ENCODE measurements around the gene VPS13A.
"Not testable (repeated sequence)": the region's sequence is repeated elsewhere in the genome, so short reads cannot be mapped to it uniquely, and the experiment has no call there.

Gene VPS13A

DNA sequence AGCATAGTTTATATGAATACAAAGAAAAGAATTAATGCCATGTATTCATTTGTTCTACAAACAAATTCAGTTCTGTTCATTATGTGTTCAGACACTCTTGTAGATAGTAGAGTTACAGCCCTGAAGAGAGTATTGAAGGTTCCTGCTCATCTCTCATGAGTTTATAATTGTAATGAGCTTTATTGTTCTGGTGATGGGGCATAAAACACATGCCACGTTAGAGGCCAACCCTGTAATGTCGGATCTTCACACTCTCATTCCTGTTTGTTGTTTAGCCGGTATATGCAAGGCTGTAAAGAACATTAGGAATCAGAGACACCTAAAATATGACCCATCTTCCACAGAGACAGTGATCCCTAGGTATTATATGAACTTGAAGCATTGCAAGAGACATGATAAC lies 214.5 kb downstream of the VPS13A start:
- CTCF ChIA-PET, result no interaction called here
- DNase-seq (ENCODE audit: low spot score), result no peak
- POLR2A ChIA-PET (ENCODE audit: low non-redundant PET), result no interaction called here
- no peak overlapping the region for H3K27ac ChIP-seq
- TF ChIP-seq, protein P1, sequence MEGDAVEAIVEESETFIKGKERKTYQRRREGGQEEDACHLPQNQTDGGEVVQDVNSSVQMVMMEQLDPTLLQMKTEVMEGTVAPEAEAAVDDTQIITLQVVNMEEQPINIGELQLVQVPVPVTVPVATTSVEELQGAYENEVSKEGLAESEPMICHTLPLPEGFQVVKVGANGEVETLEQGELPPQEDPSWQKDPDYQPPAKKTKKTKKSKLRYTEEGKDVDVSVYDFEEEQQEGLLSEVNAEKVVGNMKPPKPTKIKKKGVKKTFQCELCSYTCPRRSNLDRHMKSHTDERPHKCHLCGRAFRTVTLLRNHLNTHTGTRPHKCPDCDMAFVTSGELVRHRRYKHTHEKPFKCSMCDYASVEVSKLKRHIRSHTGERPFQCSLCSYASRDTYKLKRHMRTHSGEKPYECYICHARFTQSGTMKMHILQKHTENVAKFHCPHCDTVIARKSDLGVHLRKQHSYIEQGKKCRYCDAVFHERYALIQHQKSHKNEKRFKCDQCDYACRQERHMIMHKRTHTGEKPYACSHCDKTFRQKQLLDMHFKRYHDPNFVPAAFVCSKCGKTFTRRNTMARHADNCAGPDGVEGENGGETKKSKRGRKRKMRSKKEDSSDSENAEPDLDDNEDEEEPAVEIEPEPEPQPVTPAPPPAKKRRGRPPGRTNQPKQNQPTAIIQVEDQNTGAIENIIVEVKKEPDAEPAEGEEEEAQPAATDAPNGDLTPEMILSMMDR (conservative IDR thresholded peaks at IDR 0.05; ENCODE audit: low read depth), result no peak

DNA sequence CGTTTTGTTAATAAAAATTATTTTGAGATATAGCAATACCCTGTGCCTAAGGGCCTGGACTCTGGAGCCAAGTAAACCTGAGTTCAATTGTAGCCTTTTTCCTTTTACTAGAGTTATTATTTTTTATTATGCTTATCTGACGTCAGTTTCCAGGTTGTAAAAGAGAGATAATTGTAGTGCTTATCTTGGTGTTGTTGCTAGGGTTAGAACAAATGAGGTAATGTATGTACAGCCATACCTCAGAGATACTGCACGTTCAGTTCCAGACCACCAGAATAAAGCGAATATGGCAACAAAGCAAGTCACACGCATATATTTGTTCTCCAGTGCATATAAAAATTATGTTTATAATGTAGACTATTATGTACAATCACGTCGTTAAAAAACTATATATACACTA lies 215.0 kb downstream of the VPS13A start:
- H3K27ac ChIP-seq, result no peak overlapping the region
- TF ChIP-seq, protein P1 (conservative IDR thresholded peaks at IDR 0.05; ENCODE audit: low read depth), result no peak
- no peak for DNase-seq (ENCODE audit: low spot score)
- POLR2A ChIA-PET (ENCODE audit: low non-redundant PET), result no interaction called here
- CTCF ChIA-PET, result no interaction called here

DNA sequence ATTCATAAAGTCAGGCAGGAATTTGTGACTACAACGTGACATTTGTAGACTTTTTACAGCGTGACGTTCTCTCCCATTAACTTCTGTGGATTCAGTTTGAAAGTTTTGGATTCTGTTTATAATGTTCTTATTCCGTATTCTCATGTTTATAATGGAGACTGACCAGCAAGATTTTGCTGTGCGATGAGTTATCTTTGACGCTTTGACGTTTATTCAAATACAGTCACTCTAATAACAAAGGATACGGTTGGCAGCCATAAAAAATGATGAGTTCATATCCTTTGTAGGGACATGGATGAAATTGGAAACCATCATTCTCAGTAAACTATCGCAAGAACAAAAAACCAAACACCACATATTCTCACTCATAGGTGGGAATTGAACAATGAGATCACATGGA lies 221.2 kb downstream of the VPS13A start:
- DNase-seq (ENCODE audit: low spot score); H3K27ac ChIP-seq; POLR2A ChIA-PET (ENCODE audit: low non-redundant PET): not testable (repeated sequence)
- CTCF ChIA-PET, result interaction anchor here (0.9 to 1.0 kb wide), 2 partner anchors 35 to 59 kb away, joined by 3 to 4 read pairs; no protein-coding TSS in a partner anchor

DNA sequence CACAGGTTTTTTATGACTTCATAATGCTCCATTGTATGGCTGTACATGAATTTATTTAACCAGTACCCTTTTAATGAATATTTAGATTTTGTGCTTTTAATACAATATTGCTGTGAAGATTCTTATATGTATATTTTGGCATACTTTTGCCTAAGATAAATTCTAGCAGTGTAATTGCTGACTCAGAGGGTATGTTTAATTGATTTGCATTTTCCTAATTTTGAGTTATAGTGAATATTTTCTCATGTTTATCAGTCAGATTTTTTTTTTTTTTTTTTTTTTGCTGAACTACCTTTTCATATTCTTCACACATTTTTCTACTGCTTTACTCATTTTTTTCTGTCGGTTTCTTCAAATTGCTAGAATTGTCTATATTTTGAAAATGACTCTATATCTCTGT lies 222.6 kb downstream of the VPS13A start:
- TF ChIP-seq, protein P1 (conservative IDR thresholded peaks at IDR 0.05; ENCODE audit: low read depth), result no peak

DNA sequence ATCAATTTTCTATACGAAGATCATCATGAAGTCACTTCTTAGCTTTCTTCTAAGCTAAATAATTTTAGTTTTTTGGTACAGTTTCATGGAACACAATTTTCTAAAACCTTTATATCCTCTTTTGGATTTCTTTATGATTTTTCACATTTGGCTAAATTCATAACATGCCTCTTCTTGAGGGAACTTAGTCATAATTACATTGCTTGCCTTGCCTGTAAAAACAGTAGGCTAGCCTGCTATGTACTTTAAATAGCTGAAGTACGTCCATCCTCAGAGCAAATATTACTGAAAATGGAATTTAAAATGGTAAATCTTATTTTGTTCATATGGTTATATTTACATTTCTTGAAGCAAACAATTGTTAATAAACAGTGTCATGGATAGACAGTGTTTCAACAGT lies 225.0 kb downstream of the VPS13A start:
- POLR2A ChIA-PET (ENCODE audit: low non-redundant PET), result no interaction called here
- CTCF ChIA-PET, result interaction anchor here (0.7 kb wide), 1 partner anchor 713 kb away, joined by 3 read pairs; no protein-coding TSS in a partner anchor
- H3K27ac ChIP-seq, result no peak overlapping the region
- no peak for DNase-seq (ENCODE audit: low spot score)
- TF ChIP-seq, protein P1 (conservative IDR thresholded peaks at IDR 0.05; ENCODE audit: low read depth), result no peak

More for the DNA sequence above, 222.6 kb downstream of the VPS13A start:
- ChIA-PET POLR2A (ENCODE audit: low non-redundant PET) (no interaction called here), CTCF (no interaction called here)
- H3K27ac ChIP-seq, result no peak overlapping the region
- DNase-seq (ENCODE audit: low spot score), result no peak

DNA sequence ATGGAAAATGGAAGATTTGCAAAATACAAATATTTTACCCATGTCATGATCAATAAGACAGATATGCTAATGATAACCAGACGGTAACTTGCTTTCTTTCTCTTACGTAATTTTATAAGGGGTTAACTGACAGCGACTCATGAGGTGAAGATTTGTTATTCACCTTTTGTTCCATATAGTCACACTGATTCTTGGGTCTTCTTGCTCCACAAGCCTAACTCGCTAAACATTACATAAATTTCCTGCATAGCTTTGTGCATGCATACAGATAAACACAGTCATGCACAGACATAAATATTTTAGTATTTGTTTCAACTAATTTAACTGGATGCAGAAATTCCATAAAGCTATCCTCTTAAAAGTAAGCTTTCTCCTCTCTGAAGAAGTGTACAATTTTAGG lies 225.9 kb downstream of the VPS13A start:
- H3K27ac ChIP-seq, result no peak overlapping the region
- DNase-seq (ENCODE audit: low spot score), result no peak
- CTCF ChIA-PET, result interaction anchor here (0.7 kb wide), 1 partner anchor 712 kb away, joined by 3 read pairs; no protein-coding TSS in a partner anchor
- POLR2A ChIA-PET (ENCODE audit: low non-redundant PET), result no interaction called here
- TF ChIP-seq, protein P1 (conservative IDR thresholded peaks at IDR 0.05; ENCODE audit: low read depth), result no peak

DNA sequence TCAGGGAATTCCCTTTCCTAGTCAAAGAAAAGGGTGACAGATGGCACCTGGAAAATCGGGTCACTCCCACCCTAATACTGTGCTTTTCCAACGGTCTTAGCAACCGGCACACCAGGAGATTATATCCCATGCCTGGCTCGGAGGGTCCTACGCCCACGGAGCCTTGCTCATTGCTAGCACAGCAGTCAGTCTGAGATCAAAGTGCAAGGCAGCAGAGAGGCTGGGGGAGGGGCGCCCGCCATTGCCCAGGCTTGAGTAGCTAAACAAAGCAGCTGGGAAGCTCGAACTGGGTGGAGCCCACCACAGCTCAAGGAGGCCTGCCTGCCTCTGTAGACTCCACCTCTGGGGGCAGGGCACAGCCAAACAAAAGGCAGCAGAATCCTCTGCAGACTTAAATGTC lies 231.2 kb downstream of the VPS13A start:
- H3K27ac ChIP-seq; CTCF ChIA-PET; DNase-seq (ENCODE audit: low spot score): not testable (repeated sequence)
- POLR2A ChIA-PET (ENCODE audit: low non-redundant PET), result interaction anchor here (0.6 kb wide), 1 partner anchor 17 kb away, joined by 3 read pairs; no protein-coding TSS in a partner anchor

DNA sequence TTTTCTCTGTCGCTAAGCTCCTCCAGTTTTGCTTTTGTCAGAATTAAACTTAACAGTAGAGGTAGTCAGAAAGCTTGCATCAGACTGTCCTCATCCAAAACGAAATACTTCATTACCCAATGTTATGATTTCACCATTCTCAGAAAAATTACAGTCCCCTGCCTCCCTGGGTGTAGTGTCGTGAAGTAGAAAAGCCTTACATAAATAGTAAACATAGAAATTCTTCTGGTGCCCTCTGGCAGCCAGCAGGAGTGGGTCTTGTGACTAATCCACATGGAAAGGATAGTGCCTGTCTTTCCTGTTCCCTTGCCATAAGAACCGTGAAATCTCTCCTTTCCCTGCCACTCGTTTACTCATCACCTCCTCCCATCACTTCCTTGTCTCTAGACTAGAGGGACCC lies 240.2 kb downstream of the VPS13A start:
- CTCF ChIA-PET, result interaction anchor here (0.6 to 1.0 kb wide), 5 partner anchors 11 to 161 kb away, joined by 3 to 9 read pairs (median 4); no protein-coding TSS in a partner anchor
- POLR2A ChIA-PET (ENCODE audit: low non-redundant PET), result no interaction called here
- peak; percentile 23 for DNase-seq (ENCODE audit: low spot score)
- no peak overlapping the region for H3K27ac ChIP-seq
- TF ChIP-seq, protein P1 (conservative IDR thresholded peaks at IDR 0.05; ENCODE audit: low read depth), result no peak

Data from RWPE1 (cell line).